Smooth muscle cell (in vitro differentiated cells): ENCODE measurements around the gene NAE1. TPM values are rescaled to one million over a fixed set of nuclear protein-coding genes. Genes with fewer than 3 reads are reported as not detected.

Source experiments
- DNase-seq: peaks from one replicate; lab custom pipeline; 2025; ENCODE audit not compliant: unreplicated experiment; lab: John Stamatoyannopoulos, UW
- H2AFZ ChIP-seq: fragments of 200-600 bp; sonication (generic); 2 replicates; pipeline ENCODE4 v1.6.0; 2016; ENCODE audit warnings: antibody characterized with exemption, low read depth, mild to moderate bottlenecking
- H3F3A ChIP-seq: fragments of 200-600 bp; sonication (generic); 2 replicates; pipeline ENCODE4 v1.6.0; 2017; ENCODE audit warnings: antibody characterized with exemption, low read depth
- H3K27ac ChIP-seq: fragments of 200-600 bp; sonication (generic); 2 replicates; pipeline ENCODE4 v1.5.1; 2016; ENCODE audit warnings: low read depth, mild to moderate bottlenecking
- H3K27me3 ChIP-seq: fragments of 200-600 bp; sonication (generic); 2 replicates; pipeline ENCODE4 v1.6.1; 2016; ENCODE audit warnings: low read depth, mild to moderate bottlenecking
- H3K36me3 ChIP-seq: fragments of 200-600 bp; sonication (generic); 2 replicates; pipeline ENCODE4 v1.5.1; 2016; ENCODE audit warnings: low read depth
- H3K4me1 ChIP-seq: fragments of 200-600 bp; sonication (generic); 2 replicates; pipeline ENCODE4 v1.5.1; 2016; ENCODE audit warnings: low read depth
- H3K4me2 ChIP-seq: fragments of 200-600 bp; sonication (generic); 2 replicates; pipeline ENCODE4 v1.6.0; 2016; ENCODE audit warnings: mild to moderate bottlenecking
- H3K4me3 ChIP-seq: fragments of 200-600 bp; sonication (generic); 2 replicates; pipeline ENCODE4 v1.5.1; 2016; ENCODE audit warnings: mild to moderate bottlenecking
- H3K79me2 ChIP-seq: fragments of 200-600 bp; sonication (generic); 2 replicates; pipeline ENCODE4 v1.6.0; 2016; ENCODE audit warnings: low read depth, mild to moderate bottlenecking
- H3K9ac ChIP-seq: fragments of 200-600 bp; sonication (generic); 2 replicates; pipeline ENCODE4 v1.6.0; 2016; ENCODE audit warnings: low read depth
- H3K9me3 ChIP-seq: fragments of 200-600 bp; sonication (generic); replicated peaks from 2 replicates; pipeline ENCODE4 v1.5.1; 2016; ENCODE audit warnings: low read depth
- H4K20me1 ChIP-seq: fragments of 200-600 bp; sonication (generic); 2 replicates; pipeline ENCODE4 v1.6.0; 2016; ENCODE audit warnings: low read depth
- CTCF ChIP-seq: fragments of 200-600 bp; sonication (generic); IDR thresholded peaks from 2 replicates; pipeline ENCODE4 v1.5.1; 2017; ENCODE audit warnings: borderline replicate concordance, mild to moderate bottlenecking, antibody characterized with exemption; ENCODE audit not compliant: insufficient read depth, poor library complexity, severe bottlenecking
- whole genome bisulfite sequencing: methylation state at CpG from one replicate; pipeline ENCODE4 v1.1.7; 2016; ENCODE audit warnings: low lambda C conversion rate; 5-methylcytosine and 5-hydroxymethylcytosine counted together
- polyA plus RNA-seq: library from polyadenylated mRNA; unstranded; fragments of >200 nt; fragmentation: Nextera tagmentation; extraction: Ambion mirVana; gene quantifications from 2 replicates; pipeline ENCODE4 v1.2.1, GENCODE V29; 2016
- total RNA-seq: library from RNA; depleted of rRNA; stranded (reverse); fragments of >200 nt; gene quantifications from 2 replicates; pipeline ENCODE4 v1.2.3, GENCODE V29; 2014

Gene NAE1
- total and polyA plus RNA-seq, 2 experiments from 2014 or later, result 55.1 to 68.4 TPM

GRCh38 chr16:66858740-66859396, 28.1 kb upstream of the NAE1 start:
- Histone ChIP-seq H3K9me3 (no peaks in the 10 kb centered on the region), H4K20me1 (no peaks in the 10 kb centered on the region), H3K27me3 (no peaks in the 10 kb centered on the region), H3K79me2 (no peaks in the 10 kb centered on the region), H3F3A (no peaks in the 10 kb centered on the region), H3K27ac (no peak overlapping the region), H3K4me1 (no peaks in the 10 kb centered on the region), H3K4me2 (no peak overlapping the region), H3K4me3 (no peak overlapping the region), H3K36me3 (no peaks in the 10 kb centered on the region), H2AFZ (no peak overlapping the region), H3K9ac (no peak overlapping the region)
- no peak for TF ChIP-seq CTCF
- 53% methylated on average over 4 of the region's 4 CpGs for WGBS
- no peak for DNase-seq

- H3K9me3 ChIP-seq, result no peaks in the 10 kb centered on the region
- no peaks in the 10 kb centered on the region for H3F3A ChIP-seq
- peaks cover 6% of the 10 kb centered on the region for H3K27me3 ChIP-seq
- no peak overlapping the region for H3K4me2 ChIP-seq
- DNase-seq, result no peak
- 69% methylated on average over 6 of the region's 6 CpGs for WGBS
- no peak overlapping the region for H2AFZ ChIP-seq
- no peaks in the 10 kb centered on the region for H3K36me3 ChIP-seq
- H3K4me3 ChIP-seq, result no peak overlapping the region
- no peak for TF ChIP-seq CTCF
- no peaks in the 10 kb centered on the region for H3K4me1 ChIP-seq
- H3K9ac ChIP-seq, result no peak overlapping the region
- H4K20me1 ChIP-seq, result no peaks in the 10 kb centered on the region
- no peak overlapping the region for H3K27ac ChIP-seq
- no peaks in the 10 kb centered on the region for H3K79me2 ChIP-seq
These were observed 26.7 kb upstream of the NAE1 start for GRCh38 chr16:66857437-66857836.

GRCh38 chr16:66856801-66857200, 26.0 kb upstream of the NAE1 start:
- Histone ChIP-seq H3K27me3 (peaks cover 6% of the 10 kb centered on the region), H3K9ac (no peak overlapping the region), H3K27ac (no peak overlapping the region), H3K79me2 (no peaks in the 10 kb centered on the region), H3K4me1 (no peaks in the 10 kb centered on the region), H3K36me3 (no peaks in the 10 kb centered on the region), H2AFZ (no peak overlapping the region), H3K9me3 (no peaks in the 10 kb centered on the region), H3K4me2 (no peak overlapping the region), H3F3A (no peaks in the 10 kb centered on the region), H4K20me1 (no peaks in the 10 kb centered on the region), H3K4me3 (no peak overlapping the region)
- no peak for TF ChIP-seq CTCF
- DNase-seq, result no peak
- WGBS, result 100% methylated on average over 2 of the region's 2 CpGs

- Histone ChIP-seq H3K79me2 (no peaks in the 10 kb centered on the region), H2AFZ (no peak overlapping the region), H3K9me3 (no peaks in the 10 kb centered on the region), H3K4me1 (no peaks in the 10 kb centered on the region), H3K27ac (no peak overlapping the region), H3F3A (no peaks in the 10 kb centered on the region), H3K9ac (no peak overlapping the region), H3K36me3 (no peaks in the 10 kb centered on the region), H4K20me1 (no peaks in the 10 kb centered on the region), H3K27me3 (peaks cover 6% of the 10 kb centered on the region), H3K4me2 (no peak overlapping the region), H3K4me3 (no peak overlapping the region)
- no peak for TF ChIP-seq CTCF
- no peak for DNase-seq
- 95% methylated on average over 6 of the region's 6 CpGs for WGBS
These were observed 25.5 kb upstream of the NAE1 start for GRCh38 chr16:66856184-66856730.
